GM10266 (cell line): Measurements from ENCODE around the gene BTG2.
"Not testable (repeated sequence)": the region's sequence is repeated elsewhere in the genome, so short reads cannot be mapped to it uniquely, and the experiment has no call there.

Experiments used
- DNase-seq: peaks from one replicate; pipeline ENCODE4 v3.0.0; 2012; ENCODE audit errors: extremely low spot score
- CTCF ChIP-seq: IDR thresholded peaks from 2 replicates; pipeline ENCODE4 v1.5.1; 2012; ENCODE audit warnings: mild to moderate bottlenecking, low read depth; ENCODE audit not compliant: control insufficient read depth, insufficient read depth; ENCODE audit errors: missing control alignments

Gene BTG2

GRCh38 chr1:203311368-203312301, 6.3 kb downstream of the BTG2 start:
- no peak for DNase-seq
- TF ChIP-seq CTCF: no peak

GRCh38 chr1:203314025-203314759, 8.9 kb downstream of the BTG2 start:
- not testable (repeated sequence) for DNase-seq

GRCh38 chr1:203316626-203317093, 11.3 kb downstream of the BTG2 start:
- DNase-seq: no peak

GRCh38 chr1:203317429-203318228, 12.3 kb downstream of the BTG2 start:
- no peak for DNase-seq
- no peak for TF ChIP-seq CTCF

More at GRCh38 chr1:203316626-203317093, 11.3 kb downstream of the BTG2 start:
- TF ChIP-seq CTCF: no peak

GRCh38 chr1:203318229-203318517, 12.9 kb downstream of the BTG2 start:
- no peak for DNase-seq
- TF ChIP-seq CTCF: no peak

- peak; percentile 61 for DNase-seq
- no peak for TF ChIP-seq CTCF
Measured at GRCh38 chr1:203320591-203321272, 15.4 kb downstream of the BTG2 start.
